NCI-H146 treated with DMSO at 0.1 percent for 48 hours (cell line): ENCODE measurements around the gene TXLNG.
"Not testable (repeated sequence)": the region's sequence is repeated elsewhere in the genome, so short reads cannot be mapped to it uniquely, and the experiment has no call there.

Experiments
- DNase-seq: peaks from one replicate; lab custom pipeline; 2025; ENCODE audit not compliant: unreplicated experiment; lab: John Stamatoyannopoulos, UW

TXLNG gene

GRCh38 chrX:16786139-16786790 lies at the start of gene TXLNG:
Gene TXLNG, plus strand, starts transcription at chrX:16786466. Its CDS starts 22 bp downstream, at chrX:16786488.
- peak; percentile 97 for DNase-seq

GRCh38 chrX:16737024-16737423 lies 49.2 kb upstream of the TXLNG start:
- DNase-seq = no peak

GRCh38 chrX:16739574-16739973 lies 46.7 kb upstream of the TXLNG start:
- no peak for DNase-seq

- DNase-seq = no peak
These were observed 42.5 kb upstream of the TXLNG start for GRCh38 chrX:16743604-16744325.

GRCh38 chrX:16745102-16745501 lies 41.2 kb upstream of the TXLNG start:
- DNase-seq = no peak

GRCh38 chrX:16745659-16746058 lies 40.6 kb upstream of the TXLNG start:
- DNase-seq = no peak

GRCh38 chrX:16748425-16748824 lies 37.8 kb upstream of the TXLNG start:
- DNase-seq = no peak

- DNase-seq = no peak
These were observed 36.1 kb upstream of the TXLNG start for GRCh38 chrX:16750136-16750535.

GRCh38 chrX:16754019-16754418 lies 32.2 kb upstream of the TXLNG start:
- DNase-seq = no peak

GRCh38 chrX:16756724-16757123 lies 29.5 kb upstream of the TXLNG start:
- DNase-seq = no peak

- DNase-seq = not testable (repeated sequence)
These were observed 24.8 kb upstream of the TXLNG start for GRCh38 chrX:16761500-16761899.

GRCh38 chrX:16762579-16762978 lies 23.7 kb upstream of the TXLNG start:
- DNase-seq = no peak

- no peak for DNase-seq
These were observed 20.7 kb upstream of the TXLNG start for GRCh38 chrX:16765594-16765993.

GRCh38 chrX:16770970-16771482 lies 15.2 kb upstream of the TXLNG start:
- no peak for DNase-seq

- peak; percentile 22 for DNase-seq
These were observed 14.5 kb upstream of the TXLNG start for GRCh38 chrX:16771483-16772398.

GRCh38 chrX:16772460-16772859 lies 13.8 kb upstream of the TXLNG start:
- no peak for DNase-seq

- no peak for DNase-seq
These were observed 11.5 kb upstream of the TXLNG start for GRCh38 chrX:16774746-16775145.

GRCh38 chrX:16778545-16778944 lies 7.7 kb upstream of the TXLNG start:
- no peak for DNase-seq

- no peak for DNase-seq
These were observed 7.3 kb upstream of the TXLNG start for GRCh38 chrX:16778993-16779392.

- DNase-seq = not testable (repeated sequence)
These were observed 6.5 kb upstream of the TXLNG start for GRCh38 chrX:16779815-16780214.

- DNase-seq = no peak
These were observed 2.8 kb upstream of the TXLNG start for GRCh38 chrX:16783452-16783851.
